H9 (cell line): ENCODE measurements around the gene NTRK2. TPM values are rescaled to one million over a fixed set of nuclear protein-coding genes. Genes with fewer than 3 reads are reported as not detected.

ENCODE experiments used
- DNase-seq: peaks from one replicate; pipeline ENCODE4 v3.0.0-alpha.2; 2017
- H2AFZ ChIP-seq: one replicate; pipeline ENCODE4 v1.6.1; 2013; ENCODE audit warnings: mild to moderate bottlenecking, low read length, control low read depth, moderate library complexity
- H2AK5ac ChIP-seq: 2 replicates; pipeline ENCODE4 v1.6.1; 2013; ENCODE audit warnings: low read length, control low read depth, mixed read lengths; ENCODE audit not compliant: insufficient read length
- H2BK120ac ChIP-seq: one replicate; pipeline ENCODE4 v1.6.1; 2013; ENCODE audit warnings: low read depth, mild to moderate bottlenecking, low read length, control low read depth, inconsistent platforms; ENCODE audit not compliant: poor library complexity, severe bottlenecking
- H2BK12ac ChIP-seq: 2 replicates; pipeline ENCODE4 v1.6.1; 2013; ENCODE audit warnings: low read length, control low read depth, mixed read lengths, low read depth; ENCODE audit not compliant: insufficient read length
- H2BK15ac ChIP-seq: 2 replicates; pipeline ENCODE4 v1.6.1; 2013; ENCODE audit warnings: low read depth, low read length, control low read depth
- H2BK20ac ChIP-seq: one replicate; pipeline ENCODE4 v1.6.1; 2013; ENCODE audit warnings: low read depth, mild to moderate bottlenecking, low read length, control low read depth, inconsistent platforms; ENCODE audit not compliant: poor library complexity, severe bottlenecking
- H2BK5ac ChIP-seq: 2 replicates; pipeline ENCODE4 v1.6.1; 2013; ENCODE audit warnings: low read length, control low read depth, mixed read lengths; ENCODE audit not compliant: insufficient read length
- H3K14ac ChIP-seq: 2 replicates; pipeline ENCODE4 v1.6.1; 2013; ENCODE audit warnings: low read length, control low read depth; ENCODE audit not compliant: insufficient read depth
- H3K18ac ChIP-seq: 2 replicates; pipeline ENCODE4 v1.6.1; 2013; ENCODE audit warnings: low read depth, mild to moderate bottlenecking, mixed read lengths, low read length, control low read depth; ENCODE audit not compliant: insufficient read length
- H3K23ac ChIP-seq: 2 replicates; pipeline ENCODE4 v1.6.1; 2013; ENCODE audit warnings: low read length, control low read depth, mixed read lengths, low read depth; ENCODE audit not compliant: insufficient read length
- H3K23me2 ChIP-seq: 2 replicates; pipeline ENCODE4 v1.6.1; 2013; ENCODE audit warnings: low read depth, mild to moderate bottlenecking, mixed read lengths, low read length, control low read depth; ENCODE audit not compliant: insufficient read length, poor library complexity, severe bottlenecking
- H3K27ac ChIP-seq: 2 replicates; pipeline ENCODE4 v1.5.1; 2013; ENCODE audit warnings: low read length, control low read depth, mixed read lengths, low read depth; ENCODE audit not compliant: insufficient read length
- H3K27me3 ChIP-seq: 2 replicates; pipeline ENCODE4 v1.6.1; 2013; ENCODE audit warnings: low read length, control low read depth, inconsistent platforms; ENCODE audit not compliant: insufficient read depth
- H3K4ac ChIP-seq: 2 replicates; pipeline ENCODE4 v1.6.1; 2013; ENCODE audit warnings: low read depth, mild to moderate bottlenecking, control low read depth, inconsistent platforms, low read length, moderate library complexity
- H3K4me1 ChIP-seq: 2 replicates; pipeline ENCODE4 v1.6.1; 2013; ENCODE audit warnings: low read length, control low read depth, inconsistent platforms; ENCODE audit not compliant: insufficient read depth
- H3K4me2 ChIP-seq: 2 replicates; pipeline ENCODE4 v1.6.1; 2013; ENCODE audit warnings: low read length, control low read depth, mixed read lengths; ENCODE audit not compliant: insufficient read length, insufficient read depth
- H3K56ac ChIP-seq: 2 replicates; pipeline ENCODE4 v1.6.1; 2013; ENCODE audit warnings: low read depth, mild to moderate bottlenecking, mixed read lengths, low read length, control low read depth; ENCODE audit not compliant: insufficient read length
- H3K79me1 ChIP-seq: 2 replicates; pipeline ENCODE4 v1.6.1; 2013; ENCODE audit warnings: low read depth, mild to moderate bottlenecking, moderate library complexity, low read length, control low read depth, inconsistent platforms; ENCODE audit not compliant: insufficient read depth, poor library complexity, severe bottlenecking
- H3K79me2 ChIP-seq: 2 replicates; pipeline ENCODE4 v1.6.1; 2013; ENCODE audit warnings: low read length, control low read depth, inconsistent platforms; ENCODE audit not compliant: insufficient read depth
- H3K9ac ChIP-seq: 2 replicates; pipeline ENCODE4 v1.6.1; 2013; ENCODE audit warnings: low read length, control low read depth, mixed read lengths; ENCODE audit not compliant: insufficient read length; ENCODE audit errors: extremely low read depth
- H3K9me3 ChIP-seq: one replicate; pipeline ENCODE4 v1.6.1; 2013; ENCODE audit warnings: low read depth, low read length, inconsistent platforms; ENCODE audit not compliant: control insufficient read depth
- H3T11ph ChIP-seq: one replicate; pipeline ENCODE4 v1.6.1; 2013; ENCODE audit warnings: mild to moderate bottlenecking, low read length, control low read depth, inconsistent platforms
- H4K20me1 ChIP-seq: one replicate; pipeline ENCODE4 v1.6.1; 2013; ENCODE audit not compliant: control insufficient read depth, insufficient read length, insufficient read depth
- H4K5ac ChIP-seq: 2 replicates; pipeline ENCODE4 v1.6.1; 2013; ENCODE audit warnings: low read depth, mild to moderate bottlenecking, mixed read lengths, low read length, control low read depth; ENCODE audit not compliant: insufficient read length
- H4K8ac ChIP-seq: replicated peaks from 2 replicates; pipeline ENCODE4 v1.6.1; 2013; ENCODE audit warnings: low read length, control low read depth, mixed read lengths, low read depth; ENCODE audit not compliant: insufficient read length
- H4K91ac ChIP-seq: 2 replicates; pipeline ENCODE4 v1.6.1; 2013; ENCODE audit warnings: low read depth, mild to moderate bottlenecking, moderate library complexity, mixed read lengths, low read length, control low read depth; ENCODE audit not compliant: insufficient read length
- H3K27ac Mint-ChIP-seq, 3 experiments: 2 replicates in 2 of 3; 3 replicates in 1 of 3; pipeline ENCODE4 v1.8.0; 2020 to 2021; ENCODE audit warnings: mixed read lengths in 3 of 3, mild to moderate bottlenecking in 1 of 3, moderate library complexity in 1 of 3
- H3K27me3 Mint-ChIP-seq: 2 replicates; pipeline ENCODE4 v1.8.0; 2021; ENCODE audit warnings: low read depth, mild to moderate bottlenecking, moderate library complexity, mixed read lengths
- H3K36me3 Mint-ChIP-seq, 3 experiments: 2 replicates in 2 of 3; 3 replicates in 1 of 3; pipeline ENCODE4 v1.8.0; 2020 to 2021; ENCODE audit warnings: low read depth in 3 of 3, mixed read lengths in 3 of 3; ENCODE audit not compliant: insufficient read depth in 1 of 3
- H3K4me1 Mint-ChIP-seq, 2 experiments: 2 replicates each; pipeline ENCODE4 v1.8.0; 2020; ENCODE audit warnings: mixed read lengths in 2 of 2
- H3K4me3 Mint-ChIP-seq, 2 experiments: 2 replicates in 1 of 2; 3 replicates in 1 of 2; pipeline ENCODE4 v1.8.0; 2020 to 2021; ENCODE audit warnings: mild to moderate bottlenecking in 2 of 2, mixed read lengths in 2 of 2, moderate library complexity in 1 of 2
- H3K9me3 Mint-ChIP-seq, 2 experiments: 2 replicates in 1 of 2; 3 replicates in 1 of 2; pipeline ENCODE4 v1.8.0; 2020; ENCODE audit warnings: mild to moderate bottlenecking in 2 of 2, mixed read lengths in 2 of 2, moderate library complexity in 1 of 2
- CTCF ChIP-seq: fragments of 200-600 bp; sonication (generic); conservative IDR thresholded peaks from 3 replicates; pipeline ENCODE4 v1.8.0; 2021; ENCODE audit warnings: antibody characterized with exemption, mild to moderate bottlenecking
- WGBS: extraction: QIAGEN DNeasy Blood & Tissue Kit; methylation state at CpG from one replicate; pipeline ENCODE4 v1.1.7; 2013; ENCODE audit warnings: missing lambda C conversion rate, low lambda C conversion rate, mixed read lengths; ENCODE audit not compliant: insufficient read length; ENCODE audit errors: extremely low coverage; 5-methylcytosine and 5-hydroxymethylcytosine counted together
- total RNA-seq: library from RNA; stranded (reverse); gene quantifications from 2 replicates; pipeline ENCODE4 v1.2.1, GENCODE V29; 2021

Gene NTRK2
- total RNA-seq, 1 experiment from 2014 or later, result 0.02 TPM

- Histone ChIP-seq H2AFZ (no peak overlapping the region), H3K56ac (no peak overlapping the region), H3K27ac (no peak overlapping the region), H3K9me3 (no peaks in the 10 kb centered on the region), H2BK5ac (no peak overlapping the region), H2BK120ac (no peak overlapping the region), H2AK5ac (no peak overlapping the region), H4K8ac (no peak overlapping the region), H2BK12ac (no peak overlapping the region), H3K4me2 (no peak overlapping the region), H3K23ac (no peak overlapping the region), H3K79me2 (no peaks in the 10 kb centered on the region), H3K4ac (no peak overlapping the region), H3K23me2 (no peaks in the 10 kb centered on the region), H3K14ac (no peak overlapping the region), H3K27me3 (no peaks in the 10 kb centered on the region), H3K4me1 (no peaks in the 10 kb centered on the region), H3K18ac (no peak overlapping the region), H4K91ac (no peak overlapping the region), H3K9ac (no peak overlapping the region), H3K79me1 (no peaks in the 10 kb centered on the region), H3T11ph (no peak overlapping the region), H4K5ac (no peak overlapping the region), H2BK15ac (no peak overlapping the region), H4K20me1 (no peaks in the 10 kb centered on the region), H2BK20ac (no peak overlapping the region)
- TF ChIP-seq CTCF, result no peak
- H3K4me3 Mint-ChIP-seq, result no peak overlapping the region
- peaks cover 10% of the 10 kb centered on the region; the same call in 1 of the 2 replicates for H3K27me3 Mint-ChIP-seq
- H3K36me3 Mint-ChIP-seq, result peaks cover 0 to 2% (median 0%) of the 10 kb centered on the region in 3 experiments; a peak in 2 of 7 replicates
- H3K27ac Mint-ChIP-seq, result no peak overlapping the region
- no CpG with 5 or more reads among the region's 1 CpG for WGBS
- no peaks in the 10 kb centered on the region for H3K9me3 Mint-ChIP-seq
- H3K4me1 Mint-ChIP-seq, result peaks cover 9% of the 10 kb centered on the region in 2 experiments
- no peak for DNase-seq
Measured at GRCh38 chr9:85009251-85009650, 339.7 kb downstream of the NTRK2 start.
